Left ventricle myocardium inferior (tissue), 1 donor: Measurements from ENCODE around the gene KRT85. TPM values are rescaled to one million over a fixed set of nuclear protein-coding genes. Genes with fewer than 3 reads are reported as not detected.

Experiments used
- DNase-seq: peaks from one replicate; pipeline ENCODE4 v3.0.0-alpha.2; 2020
- H3K27ac ChIP-seq: fragments of 200-600 bp; replicated peaks from 2 replicates; pipeline ENCODE4 v1.8.0; 2021
- H3K27me3 ChIP-seq: fragments of 200-600 bp; 2 replicates; pipeline ENCODE4 v1.8.0; 2021; ENCODE audit warnings: low read depth
- H3K36me3 ChIP-seq: fragments of 200-600 bp; 2 replicates; pipeline ENCODE4 v1.8.0; 2021
- H3K4me1 ChIP-seq: fragments of 200-600 bp; 2 replicates; pipeline ENCODE4 v1.8.0; 2021
- H3K4me3 ChIP-seq: fragments of 200-600 bp; 2 replicates; pipeline ENCODE4 v1.8.0; 2021; ENCODE audit warnings: mild to moderate bottlenecking, moderate library complexity
- H3K9me3 ChIP-seq: fragments of 200-600 bp; replicated peaks from 2 replicates; pipeline ENCODE4 v1.8.0; 2021
- CTCF ChIP-seq: fragments of 200-600 bp; IDR thresholded peaks from 2 replicates; pipeline ENCODE4 v1.8.0; 2021; ENCODE audit warnings: antibody characterized with exemption, mild to moderate bottlenecking, borderline replicate concordance
- intact Hi-C: fragments of 100-400 bp; cut with micrococcal nuclease; formaldehyde crosslinking; loops from one replicate; pipeline ENCODE4 v1.11.0; 2022
- total RNA-seq: library from RNA; stranded (reverse); fragmentation: NEBNext Ultra II Directional; extraction: Animal tissue kit (Norgen Biotek cat#: 25700); gene quantifications from one replicate; pipeline ENCODE4 v1.2.1, GENCODE V29; 2021
- donor health status: DM: no; HTN: yes; CAD: no; lungs with severe emphysema.

Gene KRT85
- total RNA-seq, 1 donor from 2014 or later, result not detected

GRCh38 chr12:52399756-52400155 is 32.5 kb upstream of the KRT85 start:
- no peak for DNase-seq
- H3K27ac ChIP-seq, result no peak overlapping the region
- no peaks in the 10 kb centered on the region for H3K9me3 ChIP-seq
- peaks cover 72% of the 10 kb centered on the region for H3K27me3 ChIP-seq
- no peaks in the 10 kb centered on the region for H3K4me1 ChIP-seq
- intact Hi-C loops, result no loop called here
- no peak overlapping the region for H3K4me3 ChIP-seq
- no peaks in the 10 kb centered on the region for H3K36me3 ChIP-seq
- TF ChIP-seq CTCF, result no peak

DNA sequence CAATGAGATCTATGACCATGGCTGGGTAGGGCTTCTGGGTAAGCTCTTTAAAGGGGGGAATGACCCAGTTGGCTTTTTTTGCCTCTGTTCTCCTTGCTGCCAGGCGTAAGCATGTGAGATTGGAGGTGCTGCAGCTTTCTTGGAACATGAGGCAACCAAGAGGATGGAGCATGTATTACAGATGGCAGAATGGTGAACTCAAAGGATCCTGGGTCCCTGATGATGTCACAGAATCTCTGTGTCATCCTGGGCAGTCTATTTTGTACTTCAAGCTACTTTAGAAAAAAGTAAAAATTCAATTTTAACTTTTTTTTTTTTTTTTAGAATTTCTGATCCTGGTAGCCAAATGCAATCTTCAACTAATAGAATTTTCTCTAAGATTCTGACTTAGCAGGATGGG is 30.9 kb upstream of the KRT85 start:
- Histone ChIP-seq H3K4me3 (no peak overlapping the region), H3K27ac (no peak overlapping the region), H3K27me3 (peaks cover 71% of the 10 kb centered on the region), H3K36me3 (no peaks in the 10 kb centered on the region), H3K9me3 (no peaks in the 10 kb centered on the region), H3K4me1 (no peaks in the 10 kb centered on the region)
- DNase-seq, result no peak
- no peak for TF ChIP-seq CTCF
- intact Hi-C loops, result no loop called here

DNA sequence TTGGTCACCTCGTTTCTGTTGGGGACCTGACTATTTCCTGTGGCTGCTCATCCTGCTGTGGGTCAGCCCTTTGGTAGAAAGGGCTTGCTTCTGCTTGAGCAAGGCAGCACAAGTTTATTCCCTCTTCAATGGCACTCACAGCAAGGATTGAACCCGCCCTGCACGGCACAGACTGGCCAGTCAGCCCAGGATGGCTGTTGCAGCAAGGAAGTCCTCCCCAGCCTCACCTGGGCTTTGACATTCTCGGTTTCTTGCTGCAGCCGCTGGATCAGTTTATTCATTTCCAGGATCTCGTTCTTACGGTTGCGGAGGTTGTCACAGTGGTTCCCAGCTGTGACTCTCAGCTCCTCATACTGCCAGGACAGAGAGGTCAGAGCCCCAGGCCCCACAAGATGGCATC is 29.4 kb upstream of the KRT85 start:
- Histone ChIP-seq H3K36me3 (no peaks in the 10 kb centered on the region), H3K4me3 (no peak overlapping the region), H3K27ac (no peak overlapping the region), H3K4me1 (peaks cover 6% of the 10 kb centered on the region), H3K27me3 (peaks cover 66% of the 10 kb centered on the region), H3K9me3 (no peaks in the 10 kb centered on the region)
- intact Hi-C loops, result no loop called here
- no peak for TF ChIP-seq CTCF
- no peak for DNase-seq

DNA sequence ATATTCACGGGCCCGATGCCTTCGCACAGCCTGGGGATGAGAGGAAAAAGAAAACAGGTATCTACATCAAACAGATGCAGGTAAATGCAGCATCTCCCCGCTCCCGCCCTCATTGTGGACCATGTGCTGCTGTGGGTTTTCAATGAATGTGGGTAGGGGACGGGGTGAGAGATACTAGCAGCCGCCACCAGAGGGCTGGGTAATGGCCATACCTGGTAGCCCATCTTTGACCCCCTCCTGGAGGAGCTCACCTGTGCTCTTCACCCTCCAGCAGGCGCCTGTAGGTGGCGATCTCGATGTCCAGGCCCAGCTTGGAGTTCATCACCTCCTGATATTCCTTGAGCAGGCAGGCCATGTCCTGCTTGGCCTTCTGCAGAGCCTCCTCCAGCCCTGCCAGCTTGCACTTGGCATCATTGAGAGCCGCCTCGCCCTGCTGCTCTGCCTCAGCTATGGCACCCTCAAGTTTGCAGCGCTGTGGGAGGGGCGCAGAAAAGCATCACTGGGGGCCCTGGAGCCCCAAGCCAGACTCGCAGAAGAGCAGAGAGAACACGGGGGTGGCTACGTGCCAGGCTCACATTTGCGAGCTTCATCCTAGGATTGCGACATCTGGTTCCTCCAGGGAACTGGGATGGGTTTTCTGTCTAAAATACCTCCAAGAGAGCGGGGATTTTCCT is 28.6 kb upstream of the KRT85 start:
- Histone ChIP-seq H3K9me3 (no peaks in the 10 kb centered on the region), H3K4me1 (peaks cover 12% of the 10 kb centered on the region), H3K4me3 (no peak overlapping the region), H3K36me3 (no peaks in the 10 kb centered on the region), H3K27me3 (peaks cover 59% of the 10 kb centered on the region), H3K27ac (no peak overlapping the region)
- TF ChIP-seq CTCF, result peak; percentile 29
- intact Hi-C loops, result no loop called here
- DNase-seq, result no peak

DNA sequence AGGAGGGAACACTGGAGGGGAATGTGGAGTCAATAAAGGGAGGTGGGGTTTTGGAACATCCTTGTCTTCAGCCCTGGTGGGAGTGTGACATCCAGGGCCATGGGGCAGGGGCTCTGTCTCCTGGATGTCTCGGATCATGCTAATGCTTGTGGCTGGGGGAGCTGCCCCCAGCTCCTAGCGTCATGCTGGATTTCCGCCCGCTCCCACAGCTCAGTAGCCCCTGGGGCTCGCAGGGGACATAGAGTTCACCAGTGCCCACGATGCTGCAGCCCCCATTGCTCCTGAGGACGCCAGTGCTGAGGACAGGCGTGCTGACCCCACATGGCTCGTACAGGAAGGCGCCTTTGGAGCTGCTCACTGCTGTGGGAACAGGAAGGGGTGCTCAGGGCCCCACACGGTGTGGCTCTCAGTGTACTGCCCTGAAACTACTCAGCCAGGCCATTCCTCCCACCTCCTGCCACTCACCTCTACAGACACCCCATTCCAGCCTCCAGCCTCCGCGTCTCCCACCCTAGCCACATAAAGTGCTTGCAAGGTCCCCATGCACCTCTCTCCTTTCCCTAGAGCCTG is 27.6 kb upstream of the KRT85 start:
- peaks cover 12% of the 10 kb centered on the region for H3K4me1 ChIP-seq
- peaks cover 50% of the 10 kb centered on the region for H3K27me3 ChIP-seq
- no peaks in the 10 kb centered on the region for H3K9me3 ChIP-seq
- H3K27ac ChIP-seq, result no peak overlapping the region
- intact Hi-C loops, result no loop called here
- no peaks in the 10 kb centered on the region for H3K36me3 ChIP-seq
- TF ChIP-seq CTCF, result no peak
- no peak overlapping the region for H3K4me3 ChIP-seq
- DNase-seq, result no peak
